Caco-2 (cell line): ENCODE results near the gene PRR36. TPM values are rescaled to one million over a fixed set of nuclear protein-coding genes. Genes with fewer than 3 reads are reported as not detected.
A peak's percentile ranks its signal among the peaks of the same experiment; 100 is the strongest.

Experiments used
- BruUV-seq: library from RNA; stranded (reverse); fragments of 400-500 nt; replicated peaks from 2 replicates; lab custom pipeline; 2021; lab: Mats Ljungman, UMichigan
- CTCF ChIA-PET: fragments of 300-600 bp; sonication (Branson Sonifier 250); formaldehyde crosslinking; loops from one replicate; lab custom pipeline; 2022; ENCODE audit warnings: antibody characterized with exemption; lab: Charles Lee
- POLR2A ChIA-PET: fragments of 300-600 bp; sonication (Branson Sonifier 250); formaldehyde crosslinking; loops from one replicate; lab custom pipeline; 2022; ENCODE audit warnings: antibody characterized with exemption; lab: Charles Lee
- DNase-seq, 2 experiments: peaks; one replicate each; pipeline versions ENCODE4 v3.0.0 to v3.0.0-alpha.2; 2020 to 2022
- H3K27me3 ChIP-seq: replicated peaks from 2 replicates; pipeline ENCODE4 v1.6.0; 2011; ENCODE audit warnings: low read length; ENCODE audit not compliant: control insufficient read depth, insufficient read depth
- H3K36me3 ChIP-seq: 2 replicates; pipeline ENCODE4 v1.5.1; 2011; ENCODE audit warnings: low read length; ENCODE audit not compliant: control insufficient read depth, insufficient read depth
- H3K4me1 ChIP-seq: fragments of 250-450 bp; sonication (Bioruptor Pico); 2 replicates; pipeline ENCODE4 v1.5.1; 2020; ENCODE audit warnings: mild to moderate bottlenecking
- H3K4me3 ChIP-seq: 2 replicates; pipeline ENCODE4 v1.5.1; 2011; ENCODE audit warnings: low read depth, mild to moderate bottlenecking, control low read depth, low read length
- H3K9me3 ChIP-seq: fragments of 250-450 bp; sonication (Bioruptor Pico); 2 replicates; pipeline ENCODE4 v1.5.1; 2020; ENCODE audit warnings: mild to moderate bottlenecking, moderate library complexity
- H3K27ac Mint-ChIP-seq: one replicate; pipeline ENCODE4 v1.8.0; 2022; ENCODE audit warnings: mixed read lengths; ENCODE audit not compliant: unreplicated experiment
- H3K27me3 Mint-ChIP-seq: one replicate; pipeline ENCODE4 v1.8.0; 2022; ENCODE audit warnings: mixed read lengths; ENCODE audit not compliant: insufficient read depth, unreplicated experiment
- H3K36me3 Mint-ChIP-seq: one replicate; pipeline ENCODE4 v1.8.0; 2022; ENCODE audit warnings: mild to moderate bottlenecking, mixed read lengths; ENCODE audit not compliant: insufficient read depth, unreplicated experiment
- H3K4me1 Mint-ChIP-seq: one replicate; pipeline ENCODE4 v1.8.0; 2022; ENCODE audit warnings: low read depth, mixed read lengths; ENCODE audit not compliant: unreplicated experiment
- H3K4me3 Mint-ChIP-seq: one replicate; pipeline ENCODE4 v1.8.0; 2022; ENCODE audit warnings: mild to moderate bottlenecking, moderate library complexity, mixed read lengths; ENCODE audit not compliant: unreplicated experiment
- H3K9me3 Mint-ChIP-seq: one replicate; pipeline ENCODE4 v1.8.0; 2022; ENCODE audit warnings: mixed read lengths; ENCODE audit not compliant: unreplicated experiment
- intact Hi-C: fragments of 100-400 bp; cut with micrococcal nuclease; formaldehyde crosslinking; loops from one replicate; pipeline ENCODE4 v1.10.0; 2022; ENCODE audit not compliant: unreplicated experiment
- total RNA-seq: library from RNA; stranded (reverse); gene quantifications from 2 replicates; pipeline ENCODE4 v1.2.3, GENCODE V29; 2022
- TF ChIP-seq, protein P1 (sequence below), 2 experiments: fragments of 200-600 bp in 1 of 2; IDR thresholded peaks; 1 replicate in 1 of 2; 2 replicates in 1 of 2; pipeline versions ENCODE4 v1.5.1 to v1.8.0; 2011 to 2022; ENCODE audit warnings: antibody characterized with exemption in 1 of 2, control low read depth in 1 of 2, inconsistent platforms in 1 of 2, low read depth in 1 of 2, low read length in 1 of 2, mild to moderate bottlenecking in 1 of 2, moderate library complexity in 1 of 2; ENCODE audit not compliant: insufficient read depth in 1 of 2, severe bottlenecking in 1 of 2, unreplicated experiment in 1 of 2

Gene PRR36
- total RNA-seq, 1 experiment from 2014 or later: 3.7 TPM

DNA sequence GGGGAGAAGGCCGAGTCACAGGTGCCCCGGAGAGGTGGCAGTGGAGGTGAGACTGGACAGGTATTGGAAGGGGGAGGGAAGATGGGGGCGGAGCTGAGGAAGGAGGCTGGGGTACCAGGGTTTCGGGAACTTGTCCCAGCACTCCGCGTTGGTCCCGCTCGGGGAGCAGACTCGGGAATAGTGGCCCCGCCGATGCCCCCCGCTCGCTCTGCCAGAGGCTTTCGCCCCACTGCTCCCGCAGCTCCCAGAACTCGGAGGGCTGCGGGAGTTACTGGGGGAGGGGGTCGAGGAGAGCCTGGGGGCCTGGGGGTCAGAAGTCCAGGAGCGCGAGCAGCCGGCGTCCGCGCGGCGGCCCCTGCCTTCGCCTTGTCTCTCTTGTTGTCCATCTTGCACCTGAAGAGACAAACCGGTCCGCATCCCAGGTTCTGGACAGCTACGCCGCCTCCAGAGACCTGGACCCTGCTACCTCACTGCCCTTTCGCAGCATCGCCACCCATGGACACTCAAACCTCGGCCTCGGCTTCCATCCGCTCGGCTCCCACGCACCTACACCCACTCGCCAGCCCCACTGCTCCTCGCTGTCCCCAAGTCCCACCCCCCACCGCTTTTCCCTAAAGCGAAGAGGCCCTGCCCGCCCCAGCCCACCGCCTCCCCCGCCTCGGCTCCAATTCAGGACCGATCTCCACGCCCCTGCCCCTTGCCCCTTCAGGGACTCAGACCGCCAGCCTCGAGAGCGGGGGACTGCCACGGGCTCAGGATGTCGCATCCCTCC is 700 bp downstream of the PRR36 start:
- Mint-ChIP-seq H3K4me3 (peak overlapping the region; percentile 74), H3K27me3 (no peaks in the 10 kb centered on the region), H3K36me3 (peaks cover 13% of the 10 kb centered on the region), H3K9me3 (no peaks in the 10 kb centered on the region), H3K27ac (no peak overlapping the region), H3K4me1 (peaks cover 9% of the 10 kb centered on the region)
- ChIA-PET POLR2A (no interaction called here), CTCF (no interaction called here)
- Histone ChIP-seq H3K4me3 (peak overlapping the region; percentile 59), H3K9me3 (no peaks in the 10 kb centered on the region), H3K36me3 (no peaks in the 10 kb centered on the region), H3K4me1 (peaks cover 11% of the 10 kb centered on the region), H3K27me3 (no peaks in the 10 kb centered on the region)
- no peak for DNase-seq
- no TSS peak for BruUV-seq
- intact Hi-C loops: no loop called here
- TF ChIP-seq, protein P1, sequence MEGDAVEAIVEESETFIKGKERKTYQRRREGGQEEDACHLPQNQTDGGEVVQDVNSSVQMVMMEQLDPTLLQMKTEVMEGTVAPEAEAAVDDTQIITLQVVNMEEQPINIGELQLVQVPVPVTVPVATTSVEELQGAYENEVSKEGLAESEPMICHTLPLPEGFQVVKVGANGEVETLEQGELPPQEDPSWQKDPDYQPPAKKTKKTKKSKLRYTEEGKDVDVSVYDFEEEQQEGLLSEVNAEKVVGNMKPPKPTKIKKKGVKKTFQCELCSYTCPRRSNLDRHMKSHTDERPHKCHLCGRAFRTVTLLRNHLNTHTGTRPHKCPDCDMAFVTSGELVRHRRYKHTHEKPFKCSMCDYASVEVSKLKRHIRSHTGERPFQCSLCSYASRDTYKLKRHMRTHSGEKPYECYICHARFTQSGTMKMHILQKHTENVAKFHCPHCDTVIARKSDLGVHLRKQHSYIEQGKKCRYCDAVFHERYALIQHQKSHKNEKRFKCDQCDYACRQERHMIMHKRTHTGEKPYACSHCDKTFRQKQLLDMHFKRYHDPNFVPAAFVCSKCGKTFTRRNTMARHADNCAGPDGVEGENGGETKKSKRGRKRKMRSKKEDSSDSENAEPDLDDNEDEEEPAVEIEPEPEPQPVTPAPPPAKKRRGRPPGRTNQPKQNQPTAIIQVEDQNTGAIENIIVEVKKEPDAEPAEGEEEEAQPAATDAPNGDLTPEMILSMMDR (IDR thresholded peaks at IDR 0.05; ENCODE audit: insufficient read depth in 1 of 2, low read depth in 1 of 2, low read length in 1 of 2, severe bottlenecking in 1 of 2, unreplicated experiment in 1 of 2): no peak

DNA sequence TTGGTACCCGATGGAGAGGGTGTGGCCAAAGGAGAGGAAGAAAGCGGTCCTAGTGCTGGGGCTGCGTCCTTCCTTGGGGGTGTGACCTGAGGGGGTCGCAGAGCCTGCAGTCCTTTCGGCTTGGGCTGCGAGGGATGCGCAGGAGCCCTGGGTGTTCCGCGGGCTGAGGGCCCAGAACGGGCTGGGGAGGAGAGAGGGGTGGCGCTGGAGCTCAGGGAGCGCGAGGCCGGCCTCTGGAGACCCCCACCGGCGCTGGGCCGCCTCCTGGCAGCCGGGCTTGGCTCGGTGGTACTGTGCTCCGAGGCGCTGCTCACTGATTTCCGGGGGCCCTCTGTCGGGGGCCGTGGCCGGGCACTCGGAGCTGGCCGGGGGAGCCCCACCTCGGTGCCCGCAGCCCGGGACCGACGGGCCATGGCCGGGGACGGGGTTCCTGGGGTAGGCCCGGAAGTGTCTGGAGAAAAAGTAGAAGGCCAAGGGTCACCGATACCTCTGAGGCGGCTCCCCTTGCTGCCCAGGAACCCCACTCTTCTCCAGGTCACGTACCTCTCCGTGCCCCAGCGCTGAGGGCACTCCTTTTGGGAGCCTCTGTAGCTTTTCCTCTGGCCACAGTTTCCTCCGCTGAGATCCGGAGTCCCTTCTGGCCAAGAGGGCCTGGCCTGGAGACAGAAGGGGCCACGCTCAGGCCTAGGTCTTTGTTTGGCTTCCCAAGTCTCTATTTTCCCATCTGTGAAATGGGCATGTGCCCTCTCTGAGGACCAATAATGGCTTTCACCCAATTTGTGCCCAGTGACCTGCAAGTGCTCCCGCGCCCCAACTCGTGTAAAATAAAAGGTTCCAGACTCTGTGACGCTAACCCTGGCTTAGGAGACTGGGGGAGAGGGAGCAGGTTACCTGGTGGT is 1.6 kb downstream of the PRR36 start:
- no TSS peak for BruUV-seq
- peaks cover 11% of the 10 kb centered on the region for H3K4me1 ChIP-seq
- no peaks in the 10 kb centered on the region for H3K27me3 Mint-ChIP-seq
- no peak for DNase-seq
- H3K27ac Mint-ChIP-seq: no peak overlapping the region
- no peaks in the 10 kb centered on the region for H3K36me3 ChIP-seq
- peak overlapping the region; percentile 87 for H3K4me3 Mint-ChIP-seq
- peaks cover 9% of the 10 kb centered on the region for H3K4me1 Mint-ChIP-seq
- TF ChIP-seq, protein P1 (IDR thresholded peaks at IDR 0.05; ENCODE audit: insufficient read depth in 1 of 2, low read depth in 1 of 2, low read length in 1 of 2, severe bottlenecking in 1 of 2, unreplicated experiment in 1 of 2): no peak
- intact Hi-C loops: no loop called here
- ChIA-PET POLR2A (no interaction called here), CTCF (interaction anchor here (0.8 kb wide), 1 partner anchor 10 kb away, joined by 3 read pairs; no protein-coding TSS in a partner anchor)
- H3K9me3 ChIP-seq: no peaks in the 10 kb centered on the region
- no peaks in the 10 kb centered on the region for H3K9me3 Mint-ChIP-seq
- H3K4me3 ChIP-seq: no peak overlapping the region
- peaks cover 13% of the 10 kb centered on the region for H3K36me3 Mint-ChIP-seq
- no peaks in the 10 kb centered on the region for H3K27me3 ChIP-seq
